GM12873 (cell line): Measurements from ENCODE around the gene IFNLR1.

Experiments used
- CTCF ChIP-seq: IDR thresholded peaks from 2 replicates; pipeline ENCODE4 v1.5.1; 2012; ENCODE audit warnings: low read depth, mild to moderate bottlenecking, moderate library complexity, low read length, control low read depth; ENCODE audit not compliant: insufficient read depth; ENCODE audit errors: missing control alignments

Gene IFNLR1

GRCh38 chr1:24119859-24120756 is 67.0 kb downstream of the IFNLR1 start:
- no peak for TF ChIP-seq CTCF

GRCh38 chr1:24119489-24119858 is 67.6 kb downstream of the IFNLR1 start:
- TF ChIP-seq CTCF, result no peak

GRCh38 chr1:24118410-24119242 is 68.5 kb downstream of the IFNLR1 start:
- no peak for TF ChIP-seq CTCF

- no peak for TF ChIP-seq CTCF
Observed at GRCh38 chr1:24117722-24118409, 69.2 kb downstream of the IFNLR1 start.

- no peak for TF ChIP-seq CTCF
Observed at GRCh38 chr1:24117132-24117531, 70.0 kb downstream of the IFNLR1 start.

GRCh38 chr1:24114753-24115152 is 72.3 kb downstream of the IFNLR1 start:
- no peak for TF ChIP-seq CTCF

- TF ChIP-seq CTCF, result no peak
Observed at GRCh38 chr1:24113641-24114033, 73.5 kb downstream of the IFNLR1 start.
